HCT116 (cell line): ENCODE results near the gene LRRTM2.
"Not testable (repeated sequence)": the region's sequence is repeated elsewhere in the genome, so short reads cannot be mapped to it uniquely, and the experiment has no call there.

Source experiments
- EGR1 ChIP-seq: IDR thresholded peaks from 2 replicates; pipeline ENCODE4 v1.6.1; 2012; ENCODE audit warnings: low read depth
- ELF1 ChIP-seq: IDR thresholded peaks from 2 replicates; pipeline ENCODE4 v1.6.1; 2012; ENCODE audit warnings: low read depth, borderline replicate concordance
- POLR2AphosphoS5 ChIP-seq: IDR thresholded peaks from 2 replicates; pipeline ENCODE4 v1.6.1; 2011; ENCODE audit warnings: mild to moderate bottlenecking, low read depth, low read length, moderate library complexity
- ZNF274 ChIP-seq: fragments of 200-500 bp; sonication (Bioruptor generic); IDR thresholded peaks from 2 replicates; pipeline ENCODE4 v1.6.1; 2014; ENCODE audit warnings: mild to moderate bottlenecking, low read depth, low read length, inconsistent platforms
- TF ChIP-seq, protein P1 (sequence below): IDR thresholded peaks from 2 replicates; pipeline ENCODE4 v1.6.1; 2012
- TF ChIP-seq, protein P2 (sequence below), 3 experiments: fragments of 200-600 bp in 1 of 3; sonication (generic) in 1 of 3; IDR thresholded peaks in 2 of 3; conservative IDR thresholded peaks in 1 of 3; 2 replicates each; pipeline ENCODE4 v1.5.1; 2012 to 2017; ENCODE audit warnings: low read depth in 2 of 3, low read length in 2 of 3, antibody characterized with exemption in 1 of 3, borderline replicate concordance in 1 of 3, control low read depth in 1 of 3, mild to moderate bottlenecking in 1 of 3, mixed read lengths in 1 of 3, mixed run types in 1 of 3, moderate library complexity in 1 of 3; ENCODE audit not compliant: insufficient read depth in 1 of 3

DNA sequence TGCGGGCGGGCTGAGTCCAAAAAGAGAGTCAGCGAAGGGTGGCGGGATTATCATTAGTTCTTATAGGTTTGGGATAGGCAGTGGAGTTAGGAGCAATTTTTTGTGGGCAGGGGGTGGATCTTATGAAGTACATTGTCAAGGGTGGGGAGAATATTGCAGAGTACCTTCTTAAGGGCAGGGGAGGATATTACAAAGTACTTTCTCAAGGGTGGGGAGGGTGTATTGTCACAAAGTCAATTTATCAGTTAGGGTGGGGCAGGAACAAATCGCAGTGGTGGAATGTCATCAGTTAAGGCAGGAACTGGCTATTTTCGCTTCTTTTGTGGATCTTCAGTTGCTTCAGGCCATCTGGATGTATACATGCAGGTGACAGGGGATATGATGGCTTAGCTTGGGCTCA is 40.3 kb downstream of the LRRTM2 start:
- TF ChIP-seq ZNF274, EGR1, POLR2AphosphoS5, ELF1: not testable (repeated sequence)
- TF ChIP-seq, protein P1, sequence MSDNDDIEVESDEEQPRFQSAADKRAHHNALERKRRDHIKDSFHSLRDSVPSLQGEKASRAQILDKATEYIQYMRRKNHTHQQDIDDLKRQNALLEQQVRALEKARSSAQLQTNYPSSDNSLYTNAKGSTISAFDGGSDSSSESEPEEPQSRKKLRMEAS, result not testable (repeated sequence)
- TF ChIP-seq, protein P2, sequence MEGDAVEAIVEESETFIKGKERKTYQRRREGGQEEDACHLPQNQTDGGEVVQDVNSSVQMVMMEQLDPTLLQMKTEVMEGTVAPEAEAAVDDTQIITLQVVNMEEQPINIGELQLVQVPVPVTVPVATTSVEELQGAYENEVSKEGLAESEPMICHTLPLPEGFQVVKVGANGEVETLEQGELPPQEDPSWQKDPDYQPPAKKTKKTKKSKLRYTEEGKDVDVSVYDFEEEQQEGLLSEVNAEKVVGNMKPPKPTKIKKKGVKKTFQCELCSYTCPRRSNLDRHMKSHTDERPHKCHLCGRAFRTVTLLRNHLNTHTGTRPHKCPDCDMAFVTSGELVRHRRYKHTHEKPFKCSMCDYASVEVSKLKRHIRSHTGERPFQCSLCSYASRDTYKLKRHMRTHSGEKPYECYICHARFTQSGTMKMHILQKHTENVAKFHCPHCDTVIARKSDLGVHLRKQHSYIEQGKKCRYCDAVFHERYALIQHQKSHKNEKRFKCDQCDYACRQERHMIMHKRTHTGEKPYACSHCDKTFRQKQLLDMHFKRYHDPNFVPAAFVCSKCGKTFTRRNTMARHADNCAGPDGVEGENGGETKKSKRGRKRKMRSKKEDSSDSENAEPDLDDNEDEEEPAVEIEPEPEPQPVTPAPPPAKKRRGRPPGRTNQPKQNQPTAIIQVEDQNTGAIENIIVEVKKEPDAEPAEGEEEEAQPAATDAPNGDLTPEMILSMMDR (IDR thresholded peaks at IDR 0.05 in 2 of 3, conservative IDR thresholded peaks at IDR 0.05 in 1 of 3; ENCODE audit: borderline replicate concordance in 1 of 3, insufficient read depth in 1 of 3, low read depth in 2 of 3, low read length in 2 of 3), result not testable (repeated sequence)
